Endothelial cell of umbilical vein (primary cell): Measurements from ENCODE around the gene TTC23L.

Source experiments
- CTCF ChIP-seq, 2 donors: IDR thresholded peaks; 1 replicate in 1 of 2; 2 replicates in 1 of 2; pipeline ENCODE4 v1.5.1; 2011; ENCODE audit warnings: low read length in 2 of 2, mild to moderate bottlenecking in 2 of 2, moderate library complexity in 2 of 2, control low read depth in 1 of 2, inconsistent platforms in 1 of 2, low read depth in 1 of 2; ENCODE audit not compliant: insufficient read depth in 1 of 2; ENCODE audit errors: extremely low read depth in 1 of 2
- EZH2 ChIP-seq: IDR thresholded peaks from 2 replicates; pipeline ENCODE4 v1.6.1; 2012; ENCODE audit warnings: borderline replicate concordance, low read depth, mild to moderate bottlenecking, moderate library complexity, low read length, inconsistent platforms; ENCODE audit not compliant: severe bottlenecking
- POLR2A ChIP-seq: IDR thresholded peaks from 2 replicates; pipeline ENCODE4 v1.6.1; 2012; ENCODE audit warnings: low read depth, mild to moderate bottlenecking, control low read depth, low read length
- POLR2AphosphoS5 ChIP-seq: IDR thresholded peaks from 2 replicates; pipeline ENCODE4 v1.6.1; 2012; ENCODE audit warnings: low read depth, mild to moderate bottlenecking, control low read depth, low read length, moderate library complexity; ENCODE audit not compliant: insufficient read depth

- no peak for TF ChIP-seq CTCF (IDR thresholded peaks at IDR 0.05; ENCODE audit: extremely low read depth in 1 of 2, insufficient read depth in 1 of 2, low read depth in 1 of 2, low read length in 2 of 2)
- no peak for TF ChIP-seq EZH2
- no peak for TF ChIP-seq POLR2AphosphoS5
- TF ChIP-seq POLR2A = no peak
These were observed 2.9 kb downstream of the TTC23L start for GRCh38 chr5:34841816-34842215.
